SKM-1 treated with dmso at 0.1 percent for 144 hours (cell line): Measurements from ENCODE around the gene PRIMA1.

Experiments used
- DNase-seq: peaks from one replicate; lab custom pipeline; 2025; ENCODE audit not compliant: unreplicated experiment; lab: John Stamatoyannopoulos, UW

Gene PRIMA1

GRCh38 chr14:93797071-93797470 is 8.8 kb upstream of the PRIMA1 start:
- no peak for DNase-seq

GRCh38 chr14:93794756-93795155 is 6.5 kb upstream of the PRIMA1 start:
- no peak for DNase-seq

- DNase-seq: no peak
Measured at GRCh38 chr14:93793555-93794324, 5.5 kb upstream of the PRIMA1 start.

GRCh38 chr14:93792391-93792790 is 4.1 kb upstream of the PRIMA1 start:
- DNase-seq: no peak

- no peak for DNase-seq
Measured at GRCh38 chr14:93790966-93791365, 2.7 kb upstream of the PRIMA1 start.

- no peak for DNase-seq
Measured at GRCh38 chr14:93789228-93790130, 1.2 kb upstream of the PRIMA1 start.

- no peak for DNase-seq
Measured at GRCh38 chr14:93788543-93789227, 400 bp upstream of the PRIMA1 start.

- DNase-seq: no peak
Measured at GRCh38 chr14:93787465-93788292, 606 bp downstream of the PRIMA1 start.

DNA sequence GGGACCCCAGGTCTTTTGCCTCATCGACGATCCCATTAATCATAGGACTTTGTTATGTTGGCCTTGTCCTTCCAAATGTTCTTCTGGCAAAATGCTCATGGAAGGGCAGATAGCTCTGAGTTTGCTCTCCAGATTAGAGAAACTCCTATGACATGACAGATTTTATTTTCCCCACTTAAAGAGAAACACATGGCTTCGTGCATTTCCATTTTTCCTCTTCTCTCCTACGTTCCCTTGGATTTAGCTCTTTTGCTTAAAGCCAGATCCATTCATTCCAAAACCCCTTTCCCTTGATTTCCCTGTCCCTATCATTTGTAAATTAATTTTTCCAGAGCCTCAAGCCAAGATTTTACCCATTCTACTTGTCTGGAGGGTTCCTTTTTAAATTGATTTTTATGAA is 2.9 kb downstream of the PRIMA1 start:
- no peak for DNase-seq

DNA sequence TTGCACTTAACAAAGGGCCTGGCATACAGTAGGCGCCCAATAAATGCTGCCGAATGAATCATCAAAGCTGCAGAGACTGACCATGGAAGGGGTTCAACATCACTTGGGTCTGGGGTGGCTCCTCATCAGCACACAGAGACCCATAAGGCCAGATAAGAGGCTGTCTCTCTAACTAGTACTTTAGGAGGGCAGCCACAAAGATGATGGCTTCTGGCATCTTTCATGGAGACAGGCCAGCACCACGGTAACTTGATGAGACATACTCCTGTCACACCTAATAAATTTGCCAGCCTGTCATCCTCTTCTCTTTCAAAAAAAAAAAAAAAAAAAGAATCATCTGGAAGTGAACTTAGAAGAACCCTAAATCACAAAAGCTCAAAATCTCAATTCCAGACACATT is 3.4 kb downstream of the PRIMA1 start:
- no peak for DNase-seq

DNA sequence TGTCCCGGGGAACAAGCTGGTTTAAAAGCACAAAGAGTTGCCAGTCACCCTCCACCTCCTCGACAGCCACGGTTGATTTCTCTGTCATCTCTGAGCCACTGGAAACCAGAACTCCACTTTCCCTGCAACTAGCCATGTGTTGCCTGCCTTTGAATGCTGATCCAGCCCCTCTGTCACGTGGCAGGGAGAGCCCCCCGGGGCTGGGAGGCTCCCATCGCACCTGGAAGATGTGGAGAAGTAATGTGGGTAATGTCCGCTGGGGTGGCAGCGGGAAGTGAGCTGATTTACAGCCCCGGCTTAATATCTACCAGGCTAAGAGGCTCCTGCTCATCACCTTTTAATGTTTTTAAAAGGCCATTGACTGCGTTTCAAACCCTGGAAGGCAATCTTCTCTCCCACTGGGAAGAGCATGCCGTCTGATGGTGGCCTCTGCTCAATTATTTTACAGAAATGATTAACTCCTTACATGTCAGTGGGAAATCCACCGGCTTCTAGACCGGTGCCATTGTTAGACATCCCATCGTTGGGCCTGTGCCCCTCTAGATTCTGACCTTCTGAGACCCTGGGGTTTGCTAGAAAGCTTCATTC is 7.4 kb downstream of the PRIMA1 start:
- DNase-seq: no peak

DNA sequence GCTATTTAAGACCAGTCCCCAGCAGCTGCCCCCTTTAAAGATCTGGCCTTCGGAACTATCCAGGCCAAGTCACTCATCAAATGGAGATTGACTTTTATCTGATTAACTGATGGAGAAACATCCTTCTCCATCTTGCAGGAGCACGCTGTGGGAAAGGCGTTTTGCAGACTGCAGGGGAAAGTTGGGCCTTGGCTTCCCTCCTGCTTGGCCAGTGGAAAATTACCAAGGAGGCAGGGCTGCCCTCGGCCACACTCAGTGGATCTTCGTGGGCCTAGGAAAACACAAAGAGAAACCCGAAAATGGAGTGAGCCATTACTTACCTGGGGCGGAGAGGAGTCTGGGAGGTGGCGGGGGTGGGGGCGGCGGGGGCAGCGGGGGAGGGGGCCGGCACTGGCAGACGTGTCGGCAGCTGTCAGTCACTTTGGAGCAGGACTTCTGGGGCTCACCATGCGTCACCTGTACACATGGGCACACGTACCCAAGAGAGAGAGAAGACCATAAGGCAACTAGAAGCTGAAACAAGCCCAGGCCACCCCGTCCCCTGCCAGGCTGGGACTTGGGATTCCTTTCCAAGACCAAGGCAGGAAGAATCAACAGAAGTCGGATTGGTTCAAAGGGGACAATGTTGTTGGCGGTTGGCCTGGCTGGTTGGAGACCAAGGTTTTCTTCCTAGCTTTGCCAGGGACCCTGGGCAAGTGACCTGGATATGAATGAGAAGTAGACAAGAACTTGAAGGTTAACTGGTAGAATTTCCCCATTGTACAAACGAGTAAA is 9.2 kb downstream of the PRIMA1 start:
- no peak for DNase-seq

GRCh38 chr14:93778453-93778852 is 9.8 kb downstream of the PRIMA1 start:
- DNase-seq: no peak

DNA sequence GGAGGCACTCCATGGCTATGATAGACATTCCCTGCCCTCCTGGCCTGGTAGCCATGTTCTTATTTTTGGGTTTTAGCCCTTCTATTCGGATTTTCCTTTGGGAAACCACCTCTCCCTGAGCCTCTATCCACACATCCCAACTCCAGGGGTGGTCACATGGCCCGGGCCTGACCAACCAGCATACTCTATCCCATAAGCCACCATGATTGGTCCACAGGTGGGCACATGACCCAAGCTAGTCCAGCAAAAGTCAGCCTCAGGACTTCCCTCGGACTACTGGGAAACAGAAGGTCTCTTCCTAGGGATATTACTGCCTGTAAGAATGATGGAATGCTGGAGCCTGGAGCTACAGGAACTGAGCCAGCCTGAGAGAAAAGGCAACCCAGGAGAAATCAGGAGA is 12.5 kb downstream of the PRIMA1 start:
- no peak for DNase-seq

DNA sequence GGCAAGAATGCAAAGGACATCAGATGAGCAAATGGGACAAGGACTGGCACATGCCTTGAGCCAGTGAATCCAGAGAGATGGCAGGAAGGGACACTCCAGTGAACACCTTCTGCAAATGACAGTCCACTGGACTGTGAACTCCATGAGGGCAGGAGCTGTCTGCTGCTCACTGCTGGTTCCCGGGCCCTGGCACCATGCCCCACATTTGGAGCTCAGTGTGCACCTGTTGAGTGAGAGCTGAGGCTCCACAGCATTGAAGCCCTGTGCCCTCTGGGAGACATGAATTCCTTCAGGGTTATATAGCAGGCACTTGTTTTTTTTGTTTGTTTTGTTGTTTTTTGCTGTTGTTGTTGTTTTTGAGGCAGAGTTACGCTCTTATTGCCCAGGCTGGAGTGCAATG is 13.1 kb downstream of the PRIMA1 start:
- no peak for DNase-seq

GRCh38 chr14:93772263-93772662 is 16.0 kb downstream of the PRIMA1 start:
- DNase-seq: no peak

DNA sequence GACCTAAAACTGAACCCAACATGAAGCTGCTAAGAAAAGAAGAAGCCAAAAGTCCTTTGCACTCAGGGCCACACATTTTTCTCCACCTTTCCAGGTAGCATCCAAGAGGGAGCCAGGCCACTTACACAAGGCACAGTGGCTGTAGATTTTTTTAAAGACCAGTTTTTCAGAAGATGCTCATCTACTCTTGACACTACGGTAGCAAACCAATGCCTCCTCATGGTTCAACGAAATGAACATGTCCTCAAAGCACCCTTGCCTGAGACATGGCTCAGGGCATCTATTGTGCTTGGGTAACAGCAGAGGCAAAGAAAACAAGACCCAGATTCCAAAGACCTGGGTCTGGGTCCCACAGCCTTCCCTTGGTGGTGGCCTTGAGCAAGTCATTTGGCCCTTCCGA is 22.3 kb downstream of the PRIMA1 start:
- no peak for DNase-seq

GRCh38 chr14:93765155-93765554 is 23.1 kb downstream of the PRIMA1 start:
- DNase-seq: no peak

DNA sequence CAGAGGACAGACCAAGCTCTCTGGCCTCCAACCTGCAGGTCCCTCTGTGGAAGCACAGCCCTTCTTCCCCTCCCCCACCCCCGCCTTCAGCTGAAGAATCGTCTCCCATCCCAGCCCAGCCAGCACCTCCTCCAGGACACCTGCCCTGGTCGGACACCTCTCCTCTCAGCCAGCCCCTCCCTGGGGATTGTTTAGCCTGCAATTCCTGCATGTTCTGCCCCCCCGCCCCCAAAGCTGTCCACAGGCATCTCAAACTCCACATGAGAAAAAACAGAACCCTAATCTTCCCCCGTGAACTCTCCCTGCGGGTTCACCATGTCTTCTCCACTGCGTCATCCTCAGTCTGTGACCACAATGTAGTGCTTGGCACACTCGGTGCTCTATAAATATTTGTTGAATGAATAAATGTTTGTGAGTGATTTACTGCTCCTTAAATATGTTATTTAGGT is 24.1 kb downstream of the PRIMA1 start:
- no peak for DNase-seq
